VCaP (cell line): ENCODE data around the gene FOXO1.

Source experiments
- H3K27ac ChIP-seq: fragments of 450-650 bp; 2 replicates; pipeline ENCODE4 v1.5.1; 2017
- TF ChIP-seq, protein P1 (sequence below): fragments of 450-650 bp; conservative IDR thresholded peaks from 2 replicates; pipeline ENCODE4 v1.5.1; 2017; ENCODE audit warnings: mild to moderate bottlenecking, moderate library complexity

FOXO1 gene

DNA sequence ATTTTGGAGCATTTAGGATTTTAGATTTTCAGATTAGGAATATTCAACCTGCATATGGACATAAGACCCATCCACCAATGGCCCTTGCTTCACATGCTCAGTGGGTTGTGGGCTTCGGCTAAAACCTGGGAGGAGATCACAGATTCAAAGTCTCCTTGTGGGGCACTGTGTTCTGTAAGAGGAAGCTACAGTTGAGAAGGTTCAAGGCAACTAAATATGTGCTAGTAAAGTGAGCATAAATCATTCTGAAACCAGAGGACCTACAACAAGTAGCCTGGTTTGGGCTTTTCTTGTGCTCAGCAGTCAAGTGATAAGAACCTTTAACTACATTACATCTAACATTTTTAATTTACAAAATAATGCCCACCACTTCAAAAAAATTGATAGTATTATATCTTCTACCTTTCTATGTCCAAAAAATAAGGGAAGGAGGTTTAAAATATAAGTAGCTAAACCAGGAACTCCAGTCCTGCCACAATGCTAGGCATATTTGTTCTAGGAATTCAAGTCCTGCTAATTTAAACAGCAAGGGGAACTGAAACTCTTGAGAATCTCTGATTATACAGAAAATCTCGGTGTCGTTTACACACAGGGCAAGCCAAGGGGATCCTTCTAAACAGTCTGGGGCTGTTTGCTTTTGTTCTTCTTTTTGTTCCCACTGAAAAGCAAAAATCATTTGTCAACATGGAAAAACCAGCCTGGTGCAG, 36.6 kb downstream of the FOXO1 start:
- TF ChIP-seq, protein P1, sequence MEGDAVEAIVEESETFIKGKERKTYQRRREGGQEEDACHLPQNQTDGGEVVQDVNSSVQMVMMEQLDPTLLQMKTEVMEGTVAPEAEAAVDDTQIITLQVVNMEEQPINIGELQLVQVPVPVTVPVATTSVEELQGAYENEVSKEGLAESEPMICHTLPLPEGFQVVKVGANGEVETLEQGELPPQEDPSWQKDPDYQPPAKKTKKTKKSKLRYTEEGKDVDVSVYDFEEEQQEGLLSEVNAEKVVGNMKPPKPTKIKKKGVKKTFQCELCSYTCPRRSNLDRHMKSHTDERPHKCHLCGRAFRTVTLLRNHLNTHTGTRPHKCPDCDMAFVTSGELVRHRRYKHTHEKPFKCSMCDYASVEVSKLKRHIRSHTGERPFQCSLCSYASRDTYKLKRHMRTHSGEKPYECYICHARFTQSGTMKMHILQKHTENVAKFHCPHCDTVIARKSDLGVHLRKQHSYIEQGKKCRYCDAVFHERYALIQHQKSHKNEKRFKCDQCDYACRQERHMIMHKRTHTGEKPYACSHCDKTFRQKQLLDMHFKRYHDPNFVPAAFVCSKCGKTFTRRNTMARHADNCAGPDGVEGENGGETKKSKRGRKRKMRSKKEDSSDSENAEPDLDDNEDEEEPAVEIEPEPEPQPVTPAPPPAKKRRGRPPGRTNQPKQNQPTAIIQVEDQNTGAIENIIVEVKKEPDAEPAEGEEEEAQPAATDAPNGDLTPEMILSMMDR, result no peak
- no peak overlapping the region for H3K27ac ChIP-seq

DNA sequence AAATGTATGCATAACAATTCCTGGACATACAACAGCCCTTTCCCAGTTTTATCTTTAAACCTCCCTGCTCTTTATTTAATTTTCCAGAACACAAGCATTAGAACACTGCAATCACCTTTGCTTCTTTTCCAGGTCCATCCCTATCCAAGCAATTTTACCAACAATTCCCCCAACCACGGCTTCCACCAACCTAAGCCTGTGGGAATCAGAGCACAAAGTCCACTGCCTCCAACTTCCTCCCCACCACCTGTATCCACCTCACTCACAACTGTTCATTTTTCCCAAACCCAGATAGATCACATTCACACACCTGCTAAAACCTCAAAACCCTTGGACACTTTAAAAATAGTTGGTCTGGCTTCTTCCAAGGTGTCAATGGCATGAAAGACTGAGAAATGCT, 39.5 kb downstream of the FOXO1 start:
- no peak overlapping the region for H3K27ac ChIP-seq
- TF ChIP-seq, protein P1, result no peak

- TF ChIP-seq, protein P1, result no peak
- H3K27ac ChIP-seq, result no peak overlapping the region
These were observed 39.9 kb downstream of the FOXO1 start for GRCh38 chr13:40626561-40626960.

DNA sequence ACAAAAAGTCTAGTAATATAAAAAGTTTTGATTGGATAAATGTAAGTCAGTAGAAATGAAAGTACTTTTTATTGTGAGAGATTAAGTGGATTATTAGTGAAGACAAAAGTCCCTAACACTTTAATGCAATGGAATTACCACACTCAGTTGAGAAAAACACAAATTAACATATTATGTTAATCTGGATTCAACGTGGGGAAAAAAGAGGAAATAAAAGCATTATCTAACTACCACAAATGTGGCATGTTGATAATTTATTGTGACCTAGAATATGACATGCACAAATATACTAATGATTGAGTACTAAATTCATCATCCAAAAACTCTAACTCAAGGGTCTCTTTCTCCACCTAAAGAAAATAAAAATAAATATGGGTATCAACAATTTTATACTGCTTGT, 41.5 kb downstream of the FOXO1 start:
- TF ChIP-seq, protein P1, result no peak
- no peak overlapping the region for H3K27ac ChIP-seq

- TF ChIP-seq, protein P1, result no peak
- H3K27ac ChIP-seq, result no peak overlapping the region
These were observed 42.1 kb downstream of the FOXO1 start for GRCh38 chr13:40624383-40624782.

DNA sequence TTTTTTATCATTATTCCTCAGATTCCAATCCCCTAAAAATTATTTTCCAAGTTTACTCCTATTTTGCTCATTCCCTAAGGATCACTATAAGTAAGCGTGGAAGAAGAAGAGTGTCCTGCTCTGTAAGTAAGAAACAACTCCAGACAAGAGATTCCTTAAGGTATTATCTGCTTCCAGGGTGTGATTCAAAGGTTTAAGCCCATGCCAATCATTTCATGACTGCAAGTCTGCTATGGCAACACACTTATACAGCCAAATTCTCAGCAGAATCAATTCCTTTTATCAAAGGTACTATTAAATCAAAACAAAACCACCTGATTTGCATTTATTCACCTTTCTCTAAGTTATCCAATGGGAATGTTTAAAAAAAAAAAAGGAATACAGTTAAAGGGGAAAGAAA, 43.7 kb downstream of the FOXO1 start:
- no peak overlapping the region for H3K27ac ChIP-seq
- TF ChIP-seq, protein P1, result no peak

- TF ChIP-seq, protein P1, result no peak
These were observed 44.2 kb downstream of the FOXO1 start for GRCh38 chr13:40622246-40622645.

More at GRCh38 chr13:40622246-40622645, 44.2 kb downstream of the FOXO1 start:
- no peak overlapping the region for H3K27ac ChIP-seq
